Measurements from ENCODE around the gene KLK3. TPM values are rescaled to one million over a fixed set of nuclear protein-coding genes. Genes with fewer than 3 reads are reported as not detected.

Gene KLK3
- total and polyA plus RNA-seq, 2 of the 4 experiments (the other 2 are of a cell fraction), result not detected

- BruUV-seq (replicated peaks), result no TSS peak
- H2AFZ ChIP-seq (replicated peaks; ENCODE audit: low read length, poor library complexity), result no peak overlapping the region
- no peak overlapping the region for H4K5ac ChIP-seq (ENCODE audit: low read depth, low read length)
- in situ Hi-C loops (cut with MboI; ENCODE audit: low sequenced_read_pairs) (no loop called here), intact Hi-C loops (cut with micrococcal nuclease) (no loop called here), dilution Hi-C loops (cut with HindIII; ENCODE audit: low sequenced_read_pairs, unreplicated experiment) (no loop called here)
- no peak overlapping the region for H4K91ac ChIP-seq (ENCODE audit: insufficient read depth, low read depth, low read length)
- no peaks in the 10 kb centered on the region for H3K79me1 ChIP-seq (ENCODE audit: low read depth in 1 of 2, low read length in 2 of 2)
- ChIA-PET CTCF (no interaction called here), POLR2A (ENCODE audit: unreplicated experiment) (no interaction called here)
- no peak overlapping the region for H2BK5ac ChIP-seq (ENCODE audit: low read depth, low read length, poor library complexity, severe bottlenecking)
- 14% methylated on average over 6 of the region's 7 CpGs; no CpG with 5 or more reads in 1 of the 2 experiments for WGBS, 2 experiments (ENCODE audit: extremely low coverage in 2 of 2, insufficient read length in 1 of 2)
- H3K23ac ChIP-seq (ENCODE audit: low read depth, low read length), result no peak overlapping the region
- H2AK9ac ChIP-seq (replicated peaks; ENCODE audit: low read depth, low read length, poor library complexity), result no peak overlapping the region
- H3K14ac ChIP-seq (replicated peaks; ENCODE audit: low read depth, low read length), result no peak overlapping the region
- no peak overlapping the region for H2BK120ac ChIP-seq (ENCODE audit: low read depth, low read length)
- H2BK15ac ChIP-seq (ENCODE audit: low read depth, low read length), result no peak overlapping the region
- peaks cover 4% of the 10 kb centered on the region; the same call in 1 of the 2 replicates for H3K27me3 ChIP-seq (ENCODE audit: control insufficient read depth, insufficient read depth, low read length)
- H3K9me3 ChIP-seq (ENCODE audit: control insufficient read depth, insufficient read depth, low read length), result 0 out of 2 replicates have a peak, but pooled peaks cover 4% of the 10 kb centered on the region
- DNase-seq, result no peak
- H3K4ac ChIP-seq (ENCODE audit: low read depth, low read length), result no peak overlapping the region
- H3K9me1 ChIP-seq (ENCODE audit: insufficient read depth, low read length), result no peaks in the 10 kb centered on the region
- no peak overlapping the region for H4K8ac ChIP-seq (ENCODE audit: low read depth in 2 of 2, low read length in 2 of 2)
- no peak for ATAC-seq (ENCODE audit: low read depth)
- H3K4me2 ChIP-seq (ENCODE audit: low read depth, low read length), result no peak overlapping the region
- no peak overlapping the region for H3K4me3 ChIP-seq (ENCODE audit: insufficient read depth, low read depth, low read length)
- no peak overlapping the region for H2BK20ac ChIP-seq (ENCODE audit: low read depth, low read length)
- H3K4me1 ChIP-seq (ENCODE audit: control insufficient read depth, insufficient read depth, low read length), result no peaks in the 10 kb centered on the region
- no peaks in the 10 kb centered on the region for H3K36me3 ChIP-seq (ENCODE audit: control insufficient read depth, insufficient read depth, low read length)
- H3K18ac ChIP-seq (ENCODE audit: low read depth, low read length), result no peak overlapping the region
- H2AK5ac ChIP-seq (ENCODE audit: low read depth, low read length), result no peak overlapping the region
- H3K56ac ChIP-seq (ENCODE audit: extremely low read depth, insufficient read depth, low read length), result no peak overlapping the region
- H3K9ac ChIP-seq (ENCODE audit: low read depth, low read length), result no peak overlapping the region
- H4K20me1 ChIP-seq (ENCODE audit: insufficient read depth, low read length), result no peaks in the 10 kb centered on the region
- no peak overlapping the region for H3K27ac ChIP-seq (ENCODE audit: insufficient read depth, low read length)
- TF ChIP-seq CHD1 (IDR thresholded peaks at IDR 0.05; ENCODE audit: low read depth, low read length), result no peak
- TF ChIP-seq RFX5 (IDR thresholded peaks at IDR 0.05; ENCODE audit: low read depth, low read length), result no peak
- TF ChIP-seq POLR2A (IDR thresholded peaks at IDR 0.05; ENCODE audit: low read depth, low read length), result no peak
- TF ChIP-seq MXI1 (IDR thresholded peaks at IDR 0.05; ENCODE audit: borderline replicate concordance, low read depth, low read length), result no peak
- TF ChIP-seq SMC3 (IDR thresholded peaks at IDR 0.05; ENCODE audit: low read depth, low read length), result no peak
- no peak for TF ChIP-seq BHLHE40 (IDR thresholded peaks at IDR 0.05; ENCODE audit: low read depth, low read length)
- no peak for TF ChIP-seq NFE2L2 (IDR thresholded peaks at IDR 0.05; ENCODE audit: low read depth, low read length)
- no peak for TF ChIP-seq CEBPB (IDR thresholded peaks at IDR 0.05; ENCODE audit: low read depth, low read length)
- no peak for TF ChIP-seq MAFK (IDR thresholded peaks at IDR 0.05; ENCODE audit: low read depth, low read length)
- TF ChIP-seq FOS (IDR thresholded peaks at IDR 0.05; ENCODE audit: low read depth, low read length), result no peak
- no peak for TF ChIP-seq MAZ (IDR thresholded peaks at IDR 0.05; ENCODE audit: borderline replicate concordance, low read depth, low read length)
These were observed 4.2 kb downstream of the KLK3 start for GRCh38 chr19:50858886-50859285.
